ENCODE results near the gene ARHGEF12. TPM values are rescaled to one million over a fixed set of nuclear protein-coding genes. Genes with fewer than 3 reads are reported as not detected.
A peak's percentile ranks its signal among the peaks of the same experiment; 100 is the strongest.

ARHGEF12 gene, protein sequence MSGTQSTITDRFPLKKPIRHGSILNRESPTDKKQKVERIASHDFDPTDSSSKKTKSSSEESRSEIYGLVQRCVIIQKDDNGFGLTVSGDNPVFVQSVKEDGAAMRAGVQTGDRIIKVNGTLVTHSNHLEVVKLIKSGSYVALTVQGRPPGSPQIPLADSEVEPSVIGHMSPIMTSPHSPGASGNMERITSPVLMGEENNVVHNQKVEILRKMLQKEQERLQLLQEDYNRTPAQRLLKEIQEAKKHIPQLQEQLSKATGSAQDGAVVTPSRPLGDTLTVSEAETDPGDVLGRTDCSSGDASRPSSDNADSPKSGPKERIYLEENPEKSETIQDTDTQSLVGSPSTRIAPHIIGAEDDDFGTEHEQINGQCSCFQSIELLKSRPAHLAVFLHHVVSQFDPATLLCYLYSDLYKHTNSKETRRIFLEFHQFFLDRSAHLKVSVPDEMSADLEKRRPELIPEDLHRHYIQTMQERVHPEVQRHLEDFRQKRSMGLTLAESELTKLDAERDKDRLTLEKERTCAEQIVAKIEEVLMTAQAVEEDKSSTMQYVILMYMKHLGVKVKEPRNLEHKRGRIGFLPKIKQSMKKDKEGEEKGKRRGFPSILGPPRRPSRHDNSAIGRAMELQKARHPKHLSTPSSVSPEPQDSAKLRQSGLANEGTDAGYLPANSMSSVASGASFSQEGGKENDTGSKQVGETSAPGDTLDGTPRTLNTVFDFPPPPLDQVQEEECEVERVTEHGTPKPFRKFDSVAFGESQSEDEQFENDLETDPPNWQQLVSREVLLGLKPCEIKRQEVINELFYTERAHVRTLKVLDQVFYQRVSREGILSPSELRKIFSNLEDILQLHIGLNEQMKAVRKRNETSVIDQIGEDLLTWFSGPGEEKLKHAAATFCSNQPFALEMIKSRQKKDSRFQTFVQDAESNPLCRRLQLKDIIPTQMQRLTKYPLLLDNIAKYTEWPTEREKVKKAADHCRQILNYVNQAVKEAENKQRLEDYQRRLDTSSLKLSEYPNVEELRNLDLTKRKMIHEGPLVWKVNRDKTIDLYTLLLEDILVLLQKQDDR (N-terminal part only)
- total RNA-seq (2014; rRNA removed; shearing (Covaris generic)) (35.4 and 38.9 TPM in 2 replicates), polyA plus RNA-seq (2016; fragmentation: Nextera tagmentation; extraction: Ambion mirVana) (8.5 and 9.0 TPM in 2 replicates)
- long read RNA-seq, partial matches to known transcripts: 1 of 4 reads
- long read RNA-seq, other reads (novel, unspliced or antisense): 3 of 4 reads

DNA sequence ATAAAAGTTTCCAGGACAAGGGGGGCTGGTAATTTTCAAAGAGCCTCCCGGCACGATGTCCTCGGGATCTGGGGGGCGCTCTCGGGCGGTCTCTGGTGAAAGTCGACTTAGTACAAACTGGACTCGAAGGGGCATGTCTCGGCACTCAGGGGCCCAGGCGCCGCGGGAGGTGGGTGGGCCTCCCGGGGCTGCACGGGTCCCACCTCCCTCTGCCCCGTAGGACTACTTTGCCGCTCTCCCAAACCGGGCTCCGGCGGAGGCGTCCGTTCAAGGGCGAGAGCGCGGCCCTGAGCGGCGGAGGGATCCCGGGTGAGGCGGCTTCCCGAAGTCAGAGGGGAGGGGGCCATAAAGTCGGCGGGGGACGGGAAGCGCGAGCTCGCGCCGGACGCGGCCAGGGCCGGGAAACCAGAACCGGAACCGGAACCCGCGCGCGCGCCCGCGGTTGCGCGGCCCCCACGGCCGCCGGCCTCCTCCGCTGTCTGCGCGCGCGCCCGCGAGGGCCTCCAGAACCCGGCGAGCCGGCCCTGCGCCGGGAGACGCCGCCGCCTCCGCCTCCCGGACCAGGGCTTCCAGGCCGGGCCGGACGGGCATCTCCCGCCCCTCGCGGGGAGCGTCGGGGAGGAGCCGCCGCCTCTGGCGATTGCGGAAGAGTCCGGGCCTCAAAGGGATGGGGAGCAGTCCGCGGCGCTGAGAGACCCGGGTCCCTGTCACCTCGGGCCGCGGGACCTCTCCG is at the start of gene ARHGEF12:
TSS of gene ARHGEF12 (plus strand) at position 506 of the 733 bp plus-strand sequence. CDS start 831 bp downstream, outside the sequence.
- H3K4me2 ChIP-seq: peak within 1 kb of the TSS; percentile 96
- Mint-ChIP-seq H3K27me3 (ENCODE audit: insufficient read depth, low read depth, poor library complexity) (peaks cover 4% of the 10 kb centered on the region), H3K4me1 (peaks cover 27% of the 10 kb centered on the region), H3K36me3 (ENCODE audit: low read depth) (no peaks in the 10 kb centered on the region), H3K4me3 (peak within 1 kb of the TSS; percentile 97), H3K27ac (peak within 1 kb of the TSS; percentile 81), H3K9me3 (no peaks in the 10 kb centered on the region)
- no peaks in the 10 kb centered on the region for H3K36me3 ChIP-seq (ENCODE audit: insufficient read depth)
- no peaks in the 10 kb centered on the region for H3K27me3 ChIP-seq (ENCODE audit: insufficient read depth)
- peak within 1 kb of the TSS; percentile 68; the same call in 1 of the 2 replicates for H3K27ac ChIP-seq (ENCODE audit: low read depth)
- H3K9me2 ChIP-seq (ENCODE audit: insufficient read depth): no peaks in the 10 kb centered on the region
- H3K4me3 ChIP-seq: peak within 1 kb of the TSS; percentile 91
- ATAC-seq: peak; percentile 73
- peaks cover 43% of the 10 kb centered on the region for H3K79me2 ChIP-seq (replicated peaks; ENCODE audit: insufficient read depth)
- peak; percentile 99 for DNase-seq (ENCODE audit: low spot score)
- H3K4me1 ChIP-seq (ENCODE audit: insufficient read depth): peaks cover 29% of the 10 kb centered on the region
- 0 out of 2 replicates have a peak, but pooled peaks cover 3% of the 10 kb centered on the region for H4K20me1 ChIP-seq (replicated peaks; ENCODE audit: insufficient read depth)
- no peaks in the 10 kb centered on the region for H3F3A ChIP-seq (replicated peaks; ENCODE audit: low read depth)
- H2AFZ ChIP-seq: peak within 1 kb of the TSS; percentile 96
- TF ChIP-seq, protein P1, sequence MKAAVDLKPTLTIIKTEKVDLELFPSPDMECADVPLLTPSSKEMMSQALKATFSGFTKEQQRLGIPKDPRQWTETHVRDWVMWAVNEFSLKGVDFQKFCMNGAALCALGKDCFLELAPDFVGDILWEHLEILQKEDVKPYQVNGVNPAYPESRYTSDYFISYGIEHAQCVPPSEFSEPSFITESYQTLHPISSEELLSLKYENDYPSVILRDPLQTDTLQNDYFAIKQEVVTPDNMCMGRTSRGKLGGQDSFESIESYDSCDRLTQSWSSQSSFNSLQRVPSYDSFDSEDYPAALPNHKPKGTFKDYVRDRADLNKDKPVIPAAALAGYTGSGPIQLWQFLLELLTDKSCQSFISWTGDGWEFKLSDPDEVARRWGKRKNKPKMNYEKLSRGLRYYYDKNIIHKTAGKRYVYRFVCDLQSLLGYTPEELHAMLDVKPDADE (IDR thresholded peaks at IDR 0.05): peak; percentile 60; the same call in 1 of the 2 replicates
- TF ChIP-seq ZNF114 (CRISPR knock-in tag; IDR thresholded peaks at IDR 0.05) (no peak), ZNF331 (CRISPR knock-in tag; IDR thresholded peaks at IDR 0.05; ENCODE audit: low read depth) (0 out of 2 replicates have a peak, but pooled peaks have one; percentile 19), EZH2phosphoT487 (IDR thresholded peaks at IDR 0.05; ENCODE audit: unreplicated experiment) (no peak), JUNB (IDR thresholded peaks at IDR 0.05; ENCODE audit: unreplicated experiment) (no peak), STAT1 (IDR thresholded peaks at IDR 0.05; ENCODE audit: unreplicated experiment) (no peak), NANOG (IDR thresholded peaks at IDR 0.05; ENCODE audit: borderline replicate concordance) (no peak), CREB1 (CRISPR knock-in tag; IDR thresholded peaks at IDR 0.05; ENCODE audit: low read depth) (peak; percentile 77), EZH2 (IDR thresholded peaks at IDR 0.05; ENCODE audit: low read depth, unreplicated experiment) (no peak), POLR2AphosphoS5 (IDR thresholded peaks at IDR 0.05; ENCODE audit: low read depth) (peak; percentile 29)
- TF ChIP-seq, protein P2, sequence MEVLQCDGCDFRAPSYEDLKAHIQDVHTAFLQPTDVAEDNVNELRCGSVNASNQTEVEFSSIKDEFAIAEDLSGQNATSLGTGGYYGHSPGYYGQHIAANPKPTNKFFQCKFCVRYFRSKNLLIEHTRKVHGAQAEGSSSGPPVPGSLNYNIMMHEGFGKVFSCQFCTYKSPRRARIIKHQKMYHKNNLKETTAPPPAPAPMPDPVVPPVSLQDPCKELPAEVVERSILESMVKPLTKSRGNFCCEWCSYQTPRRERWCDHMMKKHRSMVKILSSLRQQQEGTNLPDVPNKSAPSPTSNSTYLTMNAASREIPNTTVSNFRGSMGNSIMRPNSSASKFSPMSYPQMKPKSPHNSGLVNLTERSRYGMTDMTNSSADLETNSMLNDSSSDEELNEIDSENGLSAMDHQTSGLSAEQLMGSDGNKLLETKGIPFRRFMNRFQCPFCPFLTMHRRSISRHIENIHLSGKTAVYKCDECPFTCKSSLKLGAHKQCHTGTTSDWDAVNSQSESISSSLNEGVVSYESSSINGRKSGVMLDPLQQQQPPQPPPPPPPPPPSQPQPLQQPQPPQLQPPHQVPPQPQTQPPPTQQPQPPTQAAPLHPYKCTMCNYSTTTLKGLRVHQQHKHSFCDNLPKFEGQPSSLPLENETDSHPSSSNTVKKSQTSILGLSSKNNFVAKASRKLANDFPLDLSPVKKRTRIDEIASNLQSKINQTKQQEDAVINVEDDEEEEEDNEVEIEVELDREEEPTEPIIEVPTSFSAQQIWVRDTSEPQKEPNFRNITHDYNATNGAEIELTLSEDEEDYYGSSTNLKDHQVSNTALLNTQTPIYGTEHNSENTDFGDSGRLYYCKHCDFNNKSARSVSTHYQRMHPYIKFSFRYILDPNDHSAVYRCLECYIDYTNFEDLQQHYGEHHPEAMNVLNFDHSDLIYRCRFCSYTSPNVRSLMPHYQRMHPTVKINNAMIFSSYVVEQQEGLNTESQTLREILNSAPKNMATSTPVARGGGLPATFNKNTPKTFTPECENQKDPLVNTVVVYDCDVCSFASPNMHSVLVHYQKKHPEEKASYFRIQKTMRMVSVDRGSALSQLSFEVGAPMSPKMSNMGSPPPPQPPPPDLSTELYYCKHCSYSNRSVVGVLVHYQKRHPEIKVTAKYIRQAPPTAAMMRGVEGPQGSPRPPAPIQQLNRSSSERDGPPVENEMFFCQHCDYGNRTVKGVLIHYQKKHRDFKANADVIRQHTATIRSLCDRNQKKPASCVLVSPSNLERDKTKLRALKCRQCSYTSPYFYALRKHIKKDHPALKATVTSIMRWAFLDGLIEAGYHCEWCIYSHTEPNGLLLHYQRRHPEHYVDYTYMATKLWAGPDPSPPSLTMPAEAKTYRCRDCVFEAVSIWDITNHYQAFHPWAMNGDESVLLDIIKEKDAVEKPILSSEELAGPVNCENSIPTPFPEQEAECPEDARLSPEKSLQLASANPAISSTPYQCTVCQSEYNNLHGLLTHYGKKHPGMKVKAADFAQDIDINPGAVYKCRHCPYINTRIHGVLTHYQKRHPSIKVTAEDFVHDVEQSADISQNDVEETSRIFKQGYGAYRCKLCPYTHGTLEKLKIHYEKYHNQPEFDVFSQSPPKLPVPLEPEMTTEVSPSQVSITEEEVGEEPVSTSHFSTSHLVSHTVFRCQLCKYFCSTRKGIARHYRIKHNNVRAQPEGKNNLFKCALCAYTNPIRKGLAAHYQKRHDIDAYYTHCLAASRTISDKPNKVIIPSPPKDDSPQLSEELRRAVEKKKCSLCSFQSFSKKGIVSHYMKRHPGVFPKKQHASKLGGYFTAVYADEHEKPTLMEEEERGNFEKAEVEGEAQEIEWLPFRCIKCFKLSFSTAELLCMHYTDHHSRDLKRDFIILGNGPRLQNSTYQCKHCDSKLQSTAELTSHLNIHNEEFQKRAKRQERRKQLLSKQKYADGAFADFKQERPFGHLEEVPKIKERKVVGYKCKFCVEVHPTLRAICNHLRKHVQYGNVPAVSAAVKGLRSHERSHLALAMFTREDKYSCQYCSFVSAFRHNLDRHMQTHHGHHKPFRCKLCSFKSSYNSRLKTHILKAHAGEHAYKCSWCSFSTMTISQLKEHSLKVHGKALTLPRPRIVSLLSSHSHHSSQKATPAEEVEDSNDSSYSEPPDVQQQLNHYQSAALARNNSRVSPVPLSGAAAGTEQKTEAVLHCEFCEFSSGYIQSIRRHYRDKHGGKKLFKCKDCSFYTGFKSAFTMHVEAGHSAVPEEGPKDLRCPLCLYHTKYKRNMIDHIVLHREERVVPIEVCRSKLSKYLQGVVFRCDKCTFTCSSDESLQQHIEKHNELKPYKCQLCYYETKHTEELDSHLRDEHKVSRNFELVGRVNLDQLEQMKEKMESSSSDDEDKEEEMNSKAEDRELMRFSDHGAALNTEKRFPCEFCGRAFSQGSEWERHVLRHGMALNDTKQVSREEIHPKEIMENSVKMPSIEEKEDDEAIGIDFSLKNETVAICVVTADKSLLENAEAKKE (CRISPR knock-in tag; IDR thresholded peaks at IDR 0.05): peak; percentile 11; the same call in 1 of the 2 replicates
- TF ChIP-seq, protein P3, sequence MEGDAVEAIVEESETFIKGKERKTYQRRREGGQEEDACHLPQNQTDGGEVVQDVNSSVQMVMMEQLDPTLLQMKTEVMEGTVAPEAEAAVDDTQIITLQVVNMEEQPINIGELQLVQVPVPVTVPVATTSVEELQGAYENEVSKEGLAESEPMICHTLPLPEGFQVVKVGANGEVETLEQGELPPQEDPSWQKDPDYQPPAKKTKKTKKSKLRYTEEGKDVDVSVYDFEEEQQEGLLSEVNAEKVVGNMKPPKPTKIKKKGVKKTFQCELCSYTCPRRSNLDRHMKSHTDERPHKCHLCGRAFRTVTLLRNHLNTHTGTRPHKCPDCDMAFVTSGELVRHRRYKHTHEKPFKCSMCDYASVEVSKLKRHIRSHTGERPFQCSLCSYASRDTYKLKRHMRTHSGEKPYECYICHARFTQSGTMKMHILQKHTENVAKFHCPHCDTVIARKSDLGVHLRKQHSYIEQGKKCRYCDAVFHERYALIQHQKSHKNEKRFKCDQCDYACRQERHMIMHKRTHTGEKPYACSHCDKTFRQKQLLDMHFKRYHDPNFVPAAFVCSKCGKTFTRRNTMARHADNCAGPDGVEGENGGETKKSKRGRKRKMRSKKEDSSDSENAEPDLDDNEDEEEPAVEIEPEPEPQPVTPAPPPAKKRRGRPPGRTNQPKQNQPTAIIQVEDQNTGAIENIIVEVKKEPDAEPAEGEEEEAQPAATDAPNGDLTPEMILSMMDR (conservative IDR thresholded peaks at IDR 0.05; ENCODE audit: low read depth in 2 of 2): peak; percentile 34 to 40; a peak in 3 of 4 replicates
